Heart left ventricle (tissue), 16 donors: ENCODE data around the gene STARD3. TPM values are rescaled to one million over a fixed set of nuclear protein-coding genes. Genes with fewer than 3 reads are reported as not detected.

ENCODE experiments used
- ATAC-seq, 4 donors: fragments of 200-7000 bp; cut with Tn5 transposase; one replicate each; pipeline ENCODE4 v1.9.1; 2020 to 2022; ENCODE audit warnings: moderate library complexity in 4 of 4, mild to moderate bottlenecking in 3 of 4, moderate number of reproducible peaks in 1 of 4
- DNase-seq, 5 donors: peaks; one replicate each; pipeline ENCODE4 v3.0.0-alpha.2; 2020
- H3K27ac ChIP-seq, 12 donors: fragments of 200-600 bp; sonication (generic) in 4 of 12; one replicate each; pipeline versions ENCODE4 v1.5.0 to v1.8.0; 2016 to 2022; ENCODE audit warnings: mild to moderate bottlenecking in 2 of 12
- H3K27me3 ChIP-seq, 9 donors: fragments of 200-600 bp; sonication (generic) in 2 of 9; one replicate each; pipeline versions ENCODE4 v1.5.1 to v1.8.0; 2016 to 2022; ENCODE audit warnings: mild to moderate bottlenecking in 3 of 9
- H3K36me3 ChIP-seq, 9 donors: fragments of 200-600 bp; sonication (generic) in 2 of 9; one replicate each; pipeline versions ENCODE4 v1.5.0 to v1.8.0; 2018 to 2022; ENCODE audit warnings: mild to moderate bottlenecking in 2 of 9
- H3K4me1 ChIP-seq, 12 donors: fragments of 200-600 bp; sonication (generic) in 4 of 12; one replicate each; pipeline versions ENCODE4 v1.5.0 to v1.8.0; 2016 to 2022; ENCODE audit warnings: mild to moderate bottlenecking in 3 of 12
- H3K4me3 ChIP-seq, 12 donors: fragments of 200-600 bp; sonication (generic) in 4 of 12; one replicate each; pipeline versions ENCODE4 v1.5.0 to v1.8.0; 2017 to 2022; ENCODE audit warnings: mild to moderate bottlenecking in 9 of 12, moderate library complexity in 4 of 12
- H3K9me3 ChIP-seq, 12 donors: fragments of 200-600 bp; sonication (generic) in 4 of 12; one replicate each; pipeline versions ENCODE4 v1.5.0 to v1.8.0; 2016 to 2022; ENCODE audit warnings: mild to moderate bottlenecking in 1 of 12
- POLR2A ChIP-seq, 2 donors: fragments of 450-650 bp; IDR thresholded peaks; one replicate each; pipeline ENCODE4 v1.6.1; 2017; ENCODE audit warnings: antibody characterized with exemption in 2 of 2, mild to moderate bottlenecking in 2 of 2, moderate library complexity in 2 of 2
- WGBS, 4 donors: extraction: QIAGEN DNeasy Blood & Tissue Kit in 2 of 4; methylation state at CpG; one replicate each; pipeline versions ENCODE4 v1.1.5 to v1.1.7; 2013 to 2018; 5-methylcytosine and 5-hydroxymethylcytosine counted together
- intact Hi-C, 10 donors: fragments of 100-400 bp; cut with DNase I; formaldehyde crosslinking; loops; one replicate each; pipeline versions ENCODE4 v1.11.1 to v1.14.2; 2022
- polyA plus RNA-seq, 2 donors: library from polyadenylated mRNA; stranded (reverse); fragments of 200-250 nt; gene quantifications; one replicate each; pipeline ENCODE4 v1.2.3, GENCODE V29; 2013
- total RNA-seq, 9 donors: library from RNA; depleted of rRNA in 2 of 9; stranded (reverse); fragments of >200 nt in 2 of 9; fragmentation: NEBNext Ultra II Directional in 3 of 9; extraction: Animal tissue kit (Norgen Biotek cat#: 25700) in 3 of 9; gene quantifications; one replicate each; pipeline versions ENCODE4 v1.1.0 to v1.2.4, GENCODE V29; 2016 to 2023
- TF ChIP-seq, protein P1 (sequence below), 12 donors: fragments of 200-600 bp; sonication (generic) in 4 of 12; IDR thresholded peaks; one replicate each; pipeline versions ENCODE4 v1.5.0 to v1.8.0; 2018 to 2022; ENCODE audit warnings: antibody characterized with exemption in 12 of 12, mild to moderate bottlenecking in 5 of 12
- donor health status: ischemic (EF 13 %, LVEDD 7.1; RV severe dilation, severe dysfunction).
- donor health status: healthy with polysubstance abuse.
- donor health status: DM: no; HTN: yes; CAD: no.
- donor health status: DM: no; HTN: no; CAD: no.
- donor health status: ischemic (EF 25% LVEDD 6.9; RV normal size, moderate dysfunction).
- donor health status: ischemic (EF 25% LVEDD 5.7; RV mildly dilated, moderate dysfunction).
- donor health status: healthy.
- donor health status: DM: yes; HTN: yes; CAD: no.
- donor health status: ischemic (EF 35%, LVEDD 5.7; RV mildly dilated, moderate dysfunction).
- donor health status: nonischemic (EF 11% LVEDD 7.7; RV severe dilation, severe dysfunction).
- donor health status: DM: yes; HTN: yes; CAD: no.
- donor health status: PGD.
- donor health status: ischemic (EF 29% LVEDD 5.4; RV normal size, mild dysfunction).
- donor health status: nonischemic (EF 23%, LVEDD 6.1; RV moderate dilation, normal function).

STARD3 gene
- total and polyA plus RNA-seq, 11 donors: 14.1 to 57.2 (median 24.2) TPM

DNA sequence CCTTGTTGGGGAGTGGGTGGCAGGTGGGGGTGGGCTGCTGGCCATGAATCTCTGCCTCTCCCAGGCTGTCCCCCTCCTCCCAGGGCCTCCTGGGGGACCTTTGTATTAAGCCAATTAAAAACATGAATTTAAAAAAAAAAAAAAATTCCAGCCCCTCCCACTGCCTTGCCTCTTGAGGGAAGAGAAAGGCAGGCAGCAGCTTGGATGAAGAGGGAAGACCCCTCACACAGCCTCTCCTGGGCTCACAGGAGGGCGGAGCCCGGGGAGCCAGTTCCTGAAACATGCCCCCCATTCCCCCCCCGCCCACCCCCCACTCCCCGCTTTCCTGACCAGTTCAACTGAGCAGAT is 26.4 kb downstream of the STARD3 start:
- Histone ChIP-seq H3K4me3 (peak overlapping the region in 6 of 12 donors; percentile 60 to 78 (median 70)), H3K27ac (peak overlapping the region; percentile 85 to 99 (median 96)), H3K27me3 (peaks cover 0 to 15% (median 0%) of the 10 kb centered on the region in 9 donors), H3K4me1 (peaks cover 13 to 92% (median 70%) of the 10 kb centered on the region in 12 donors), H3K9me3 (no peaks in the 10 kb centered on the region), H3K36me3 (peaks cover 0 to 33% (median 11%) of the 10 kb centered on the region in 9 donors)
- ATAC-seq (no peak), DNase-seq (no peak)
- intact Hi-C loops: loop anchor here in 1 of 10 donors (10.0 kb wide), 1 partner anchor 651 kb away; no protein-coding TSS in a partner anchor
- TF ChIP-seq POLR2A (IDR thresholded peaks at IDR 0.05): no peak
- TF ChIP-seq, protein P1, sequence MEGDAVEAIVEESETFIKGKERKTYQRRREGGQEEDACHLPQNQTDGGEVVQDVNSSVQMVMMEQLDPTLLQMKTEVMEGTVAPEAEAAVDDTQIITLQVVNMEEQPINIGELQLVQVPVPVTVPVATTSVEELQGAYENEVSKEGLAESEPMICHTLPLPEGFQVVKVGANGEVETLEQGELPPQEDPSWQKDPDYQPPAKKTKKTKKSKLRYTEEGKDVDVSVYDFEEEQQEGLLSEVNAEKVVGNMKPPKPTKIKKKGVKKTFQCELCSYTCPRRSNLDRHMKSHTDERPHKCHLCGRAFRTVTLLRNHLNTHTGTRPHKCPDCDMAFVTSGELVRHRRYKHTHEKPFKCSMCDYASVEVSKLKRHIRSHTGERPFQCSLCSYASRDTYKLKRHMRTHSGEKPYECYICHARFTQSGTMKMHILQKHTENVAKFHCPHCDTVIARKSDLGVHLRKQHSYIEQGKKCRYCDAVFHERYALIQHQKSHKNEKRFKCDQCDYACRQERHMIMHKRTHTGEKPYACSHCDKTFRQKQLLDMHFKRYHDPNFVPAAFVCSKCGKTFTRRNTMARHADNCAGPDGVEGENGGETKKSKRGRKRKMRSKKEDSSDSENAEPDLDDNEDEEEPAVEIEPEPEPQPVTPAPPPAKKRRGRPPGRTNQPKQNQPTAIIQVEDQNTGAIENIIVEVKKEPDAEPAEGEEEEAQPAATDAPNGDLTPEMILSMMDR (IDR thresholded peaks at IDR 0.05): no peak
- WGBS, 4 donors: 53 to 70% (median 59%) methylated on average over 4 of the region's 4 CpGs

DNA sequence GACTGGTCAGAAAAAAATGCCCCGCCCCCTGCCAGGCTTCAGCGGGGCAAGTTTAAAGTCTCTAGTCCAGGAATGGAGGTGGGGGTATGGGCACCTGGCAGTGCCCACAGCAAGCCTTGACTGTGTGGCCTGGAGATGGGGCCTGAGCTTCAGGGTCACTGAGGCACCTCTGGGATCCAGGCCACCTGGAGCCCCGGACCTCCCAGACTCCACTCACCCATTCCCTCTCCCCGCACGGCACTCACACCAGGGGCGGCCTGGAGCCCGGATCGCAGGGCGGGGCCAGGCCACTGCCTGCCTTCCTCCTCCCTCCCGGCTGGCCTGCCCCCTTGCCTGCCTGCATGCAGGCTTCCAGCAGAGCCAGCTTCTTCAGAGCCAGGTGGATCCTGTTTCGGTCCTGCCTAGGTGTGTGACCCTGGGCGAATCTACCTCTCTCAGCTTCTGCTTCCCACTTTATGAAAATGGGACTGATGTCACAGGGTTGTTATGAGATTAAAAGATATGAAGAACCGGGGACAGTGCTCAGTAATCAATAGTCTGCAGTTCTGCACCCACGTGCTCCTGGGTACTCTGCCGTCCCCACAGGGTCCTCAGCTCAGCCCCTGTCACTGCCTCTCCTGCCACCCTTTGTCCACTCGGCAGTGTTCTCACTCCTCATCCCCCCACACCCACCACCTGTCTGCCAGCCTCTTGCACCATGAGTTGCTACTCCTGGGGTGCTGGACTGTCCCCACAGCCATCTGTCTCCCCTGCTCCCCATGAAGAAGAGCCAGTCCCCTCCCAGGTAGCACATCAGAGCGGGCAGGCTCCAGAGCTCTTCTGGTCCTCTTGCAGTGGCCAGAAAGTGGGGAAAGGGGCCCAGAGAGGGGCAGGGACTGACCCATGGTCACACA is 27.0 kb downstream of the STARD3 start:
- intact Hi-C loops: loop anchor here in 1 of 10 donors (10.0 kb wide), 1 partner anchor 651 kb away; no protein-coding TSS in a partner anchor
- no peaks in the 10 kb centered on the region for H3K9me3 ChIP-seq
- DNase-seq (peak in 3 of 5 donors; percentile 46 to 78 (median 71)), ATAC-seq (peak in 1 of 4 donors; percentile 5)
- TF ChIP-seq POLR2A (IDR thresholded peaks at IDR 0.05): peak in 1 of 2 donors; percentile 29
- TF ChIP-seq, protein P1 (IDR thresholded peaks at IDR 0.05): no peak
- H3K36me3 ChIP-seq: peaks cover 0 to 30% (median 11%) of the 10 kb centered on the region in 9 donors
- peaks cover 0 to 20% (median 0%) of the 10 kb centered on the region in 9 donors for H3K27me3 ChIP-seq
- WGBS, 4 donors: 20 to 35% (median 32%) methylated on average over 14 to 17 of the region's 17 CpGs
- H3K4me3 ChIP-seq: peak overlapping the region; percentile 13 to 78 (median 61)
- peaks cover 13 to 92% (median 70%) of the 10 kb centered on the region in 12 donors for H3K4me1 ChIP-seq
- peak overlapping the region; percentile 85 to 99 (median 96) for H3K27ac ChIP-seq

DNA sequence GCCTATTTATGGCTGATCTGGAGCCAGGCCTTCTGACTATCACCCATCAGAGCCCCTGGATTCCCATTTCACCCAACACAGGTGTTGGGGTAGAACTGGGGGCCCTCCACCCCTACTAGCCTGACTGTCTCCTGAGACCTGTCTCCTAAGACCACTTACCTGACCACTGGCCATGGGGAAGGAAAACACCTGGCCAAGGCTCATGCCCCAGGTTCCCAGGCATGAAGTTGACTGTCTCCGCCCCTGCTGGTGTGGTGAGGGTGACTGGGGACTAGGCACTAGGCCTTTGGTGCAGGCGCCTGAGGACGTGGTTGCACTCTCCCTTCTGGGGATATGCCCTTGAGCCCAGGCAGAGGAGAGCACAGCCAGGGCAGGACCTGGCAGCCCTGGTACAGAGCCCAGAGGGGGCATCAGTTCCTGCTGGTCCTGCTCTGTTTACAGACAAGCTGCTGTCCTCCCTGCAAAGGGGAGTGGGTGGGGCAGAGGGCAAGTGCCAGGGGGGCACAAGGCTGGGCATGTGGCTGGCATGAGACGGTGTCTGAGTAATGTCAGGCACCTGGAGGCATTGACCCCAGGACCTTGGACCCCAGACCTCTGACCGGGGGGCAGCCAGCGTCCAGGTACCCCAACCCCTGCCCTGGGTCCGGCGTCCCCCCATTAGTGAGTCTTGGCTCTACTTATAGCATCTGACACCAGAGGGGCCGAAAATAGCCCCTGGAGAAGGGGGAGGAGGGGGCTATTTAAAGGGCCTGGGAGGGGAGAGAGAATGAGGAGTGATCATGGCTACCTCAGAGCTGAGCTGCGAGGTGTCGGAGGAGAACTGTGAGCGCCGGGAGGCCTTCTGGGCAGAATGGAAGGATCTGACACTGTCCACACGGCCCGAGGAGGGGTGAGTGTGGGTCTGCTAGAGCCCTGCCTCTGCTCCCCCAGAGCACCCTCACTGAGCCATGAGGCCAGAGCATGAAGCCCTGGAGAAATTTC is 27.9 kb downstream of the STARD3 start, which contains the start of gene TCAP:
TSS of gene TCAP (plus strand) at position 769 of the 981 bp plus-strand sequence. CDS start at position 780, 11 bp downstream.
- H3K36me3 ChIP-seq: peaks cover 0 to 28% (median 9%) of the 10 kb centered on the region in 9 donors
- H3K27ac ChIP-seq: peak within 1 kb of the TSS; percentile 85 to 99 (median 96)
- peak; percentile 76 to 90 (median 77) for DNase-seq
- peaks cover 10 to 92% (median 64%) of the 10 kb centered on the region in 12 donors for H3K4me1 ChIP-seq
- no peaks in the 10 kb centered on the region for H3K9me3 ChIP-seq
- TF ChIP-seq, protein P1 (IDR thresholded peaks at IDR 0.05): no peak
- peak; percentile 90 to 91 for TF ChIP-seq POLR2A (IDR thresholded peaks at IDR 0.05)
- peaks cover 0 to 30% (median 6%) of the 10 kb centered on the region in 9 donors for H3K27me3 ChIP-seq
- ATAC-seq: peak; percentile 52 to 71 (median 60)
- WGBS, 4 donors: 25 to 36% (median 31%) methylated on average over 13 to 15 of the region's 15 CpGs
- H3K4me3 ChIP-seq: peak within 1 kb of the TSS; percentile 50 to 78 (median 64)
- intact Hi-C loops: loop anchor here in 2 of 10 donors (5.0 to 10.0 kb wide), 2 partner anchors 43 to 650 kb away; no protein-coding TSS in a partner anchor
